Endothelial cell (in vitro differentiated cells): Measurements from ENCODE around the gene NRXN3. TPM values are rescaled to one million over a fixed set of nuclear protein-coding genes. Genes with fewer than 3 reads are reported as not detected.
A peak's percentile ranks its signal among the peaks of the same experiment; 100 is the strongest.

Experiments used
- DNase-seq: peaks from one replicate; pipeline ENCODE4 v3.0.0; 2021; ENCODE audit warnings: low spot score
- H3K27ac Mint-ChIP-seq: one replicate; pipeline ENCODE4 v1.8.0; 2021; ENCODE audit warnings: mixed read lengths, inconsistent platforms; ENCODE audit not compliant: unreplicated experiment
- H3K27me3 Mint-ChIP-seq: one replicate; pipeline ENCODE4 v1.8.0; 2021; ENCODE audit warnings: mild to moderate bottlenecking, moderate library complexity, mixed read lengths, inconsistent platforms; ENCODE audit not compliant: unreplicated experiment
- H3K36me3 Mint-ChIP-seq: one replicate; pipeline ENCODE4 v1.8.0; 2021; ENCODE audit warnings: mild to moderate bottlenecking, low read depth, mixed read lengths, inconsistent platforms; ENCODE audit not compliant: unreplicated experiment
- H3K4me1 Mint-ChIP-seq: one replicate; pipeline ENCODE4 v1.8.0; 2021; ENCODE audit warnings: mild to moderate bottlenecking, mixed read lengths, inconsistent platforms; ENCODE audit not compliant: unreplicated experiment
- H3K4me3 Mint-ChIP-seq: one replicate; pipeline ENCODE4 v1.8.0; 2021; ENCODE audit warnings: mild to moderate bottlenecking, mixed read lengths, inconsistent platforms; ENCODE audit not compliant: unreplicated experiment
- H3K9me3 Mint-ChIP-seq: one replicate; pipeline ENCODE4 v1.8.0; 2021; ENCODE audit warnings: mixed read lengths, inconsistent platforms; ENCODE audit not compliant: unreplicated experiment
- total RNA-seq: library from RNA; stranded (reverse); fragmentation: NEBNext Ultra II Directional; extraction: Animal tissue kit (Norgen Biotek cat#: 25700); gene quantifications from one replicate; pipeline ENCODE4 v1.2.1, GENCODE V29; 2021; ENCODE audit not compliant: unreplicated experiment
- TF ChIP-seq, protein P1 (sequence below): fragments of 200-600 bp; sonication (generic); IDR thresholded peaks from one replicate; pipeline ENCODE4 v1.5.0; 2021; ENCODE audit warnings: antibody characterized with exemption; ENCODE audit not compliant: unreplicated experiment

NRXN3 gene
- total RNA-seq, 1 donor from 2014 or later: 2.3 TPM

DNA sequence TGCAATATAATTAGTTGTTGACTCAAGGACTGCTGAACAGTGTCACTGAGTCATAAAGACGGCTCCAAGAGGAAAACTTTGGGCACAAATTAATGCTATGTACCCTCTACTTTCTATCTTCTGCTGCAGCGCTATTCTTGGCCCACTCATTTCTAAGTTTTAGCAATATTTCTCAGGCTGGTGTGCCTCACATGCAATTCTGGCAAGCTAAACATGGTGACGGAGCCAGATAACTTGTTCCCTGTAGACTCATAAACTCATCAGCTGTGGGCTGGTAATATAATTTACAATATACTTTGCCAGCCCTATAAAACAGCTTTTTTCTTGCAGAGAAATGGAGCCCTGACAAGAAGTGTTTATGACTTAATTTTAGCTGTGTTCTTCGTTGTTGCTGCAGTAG is 615.1 kb downstream of the NRXN3 start:
- H3K27ac Mint-ChIP-seq: no peak overlapping the region
- TF ChIP-seq, protein P1, sequence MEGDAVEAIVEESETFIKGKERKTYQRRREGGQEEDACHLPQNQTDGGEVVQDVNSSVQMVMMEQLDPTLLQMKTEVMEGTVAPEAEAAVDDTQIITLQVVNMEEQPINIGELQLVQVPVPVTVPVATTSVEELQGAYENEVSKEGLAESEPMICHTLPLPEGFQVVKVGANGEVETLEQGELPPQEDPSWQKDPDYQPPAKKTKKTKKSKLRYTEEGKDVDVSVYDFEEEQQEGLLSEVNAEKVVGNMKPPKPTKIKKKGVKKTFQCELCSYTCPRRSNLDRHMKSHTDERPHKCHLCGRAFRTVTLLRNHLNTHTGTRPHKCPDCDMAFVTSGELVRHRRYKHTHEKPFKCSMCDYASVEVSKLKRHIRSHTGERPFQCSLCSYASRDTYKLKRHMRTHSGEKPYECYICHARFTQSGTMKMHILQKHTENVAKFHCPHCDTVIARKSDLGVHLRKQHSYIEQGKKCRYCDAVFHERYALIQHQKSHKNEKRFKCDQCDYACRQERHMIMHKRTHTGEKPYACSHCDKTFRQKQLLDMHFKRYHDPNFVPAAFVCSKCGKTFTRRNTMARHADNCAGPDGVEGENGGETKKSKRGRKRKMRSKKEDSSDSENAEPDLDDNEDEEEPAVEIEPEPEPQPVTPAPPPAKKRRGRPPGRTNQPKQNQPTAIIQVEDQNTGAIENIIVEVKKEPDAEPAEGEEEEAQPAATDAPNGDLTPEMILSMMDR: no peak
- no peaks in the 10 kb centered on the region for H3K9me3 Mint-ChIP-seq

DNA sequence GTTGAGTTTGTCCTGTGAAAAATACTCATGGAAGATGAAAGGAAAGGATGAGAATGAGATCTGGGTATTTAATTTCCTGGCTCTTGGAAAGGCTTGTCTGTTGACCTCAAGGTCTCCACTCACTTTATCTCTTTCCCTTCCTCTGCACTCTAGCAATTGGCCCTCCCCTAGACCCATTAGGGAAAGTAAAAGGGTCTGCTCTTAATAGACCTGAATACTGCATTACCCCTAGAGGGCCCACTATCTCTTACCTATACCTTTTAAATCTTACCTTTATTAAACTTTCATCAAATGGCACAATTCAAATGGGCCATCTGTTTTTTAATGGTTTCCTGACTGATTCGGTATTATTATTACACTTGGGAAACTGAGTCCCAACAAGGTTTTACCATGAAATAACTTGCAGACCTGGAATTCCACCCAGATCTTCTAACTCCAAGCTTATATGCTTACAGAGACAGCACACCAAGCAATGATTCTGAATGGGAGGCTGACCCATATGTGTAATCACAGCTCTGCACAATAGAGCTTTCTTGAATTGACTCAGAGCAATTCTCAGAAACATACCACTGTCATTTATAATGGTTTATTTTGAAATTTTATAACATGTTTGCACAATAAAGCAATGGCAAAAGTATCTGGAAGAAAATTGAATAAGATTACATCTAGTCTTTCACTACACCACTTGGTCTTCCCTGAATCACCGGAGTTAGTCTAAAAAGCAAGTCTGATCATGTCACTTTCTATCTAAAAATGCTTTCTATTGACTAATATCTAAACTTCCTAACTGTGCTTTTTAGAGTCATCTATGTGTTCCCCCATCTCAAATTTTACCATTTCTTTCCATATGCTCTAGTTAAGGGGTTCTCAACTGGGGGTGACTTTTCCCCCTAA is 618.5 kb downstream of the NRXN3 start:
- Mint-ChIP-seq H3K4me1 (peaks cover 5% of the 10 kb centered on the region), H3K27me3 (peaks cover 1% of the 10 kb centered on the region), H3K36me3 (no peaks in the 10 kb centered on the region), H3K27ac (no peak overlapping the region), H3K4me3 (no peak overlapping the region), H3K9me3 (no peaks in the 10 kb centered on the region)
- TF ChIP-seq, protein P1: no peak
- DNase-seq: no peak

More for the DNA sequence above, 615.1 kb downstream of the NRXN3 start:
- DNase-seq: no peak
- Mint-ChIP-seq H3K27me3 (no peaks in the 10 kb centered on the region), H3K4me1 (peaks cover under 1% of the 10 kb centered on the region), H3K36me3 (no peaks in the 10 kb centered on the region), H3K4me3 (no peak overlapping the region)

DNA sequence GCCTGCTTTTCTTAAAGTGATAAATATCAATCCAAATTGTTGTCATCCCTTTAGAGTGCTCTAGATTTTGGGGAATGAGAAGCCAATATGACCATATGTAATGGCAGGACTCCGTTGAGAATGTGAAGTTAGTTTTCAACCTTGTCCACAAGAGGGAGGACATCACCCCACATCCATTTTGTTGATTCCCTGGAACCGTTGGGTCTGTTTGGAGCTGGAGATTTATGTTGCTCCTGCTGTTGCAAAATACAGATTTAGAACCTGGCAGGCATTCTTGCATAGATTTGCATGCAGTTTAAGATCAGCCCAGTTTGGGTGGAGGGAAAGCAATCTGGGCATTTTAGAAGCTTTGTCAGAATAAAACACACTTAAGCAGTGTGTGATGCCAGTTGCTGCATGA is 620.1 kb downstream of the NRXN3 start:
- TF ChIP-seq, protein P1: peak; percentile 55
- no peaks in the 10 kb centered on the region for H3K36me3 Mint-ChIP-seq
- peaks cover 5% of the 10 kb centered on the region for H3K4me1 Mint-ChIP-seq

DNA sequence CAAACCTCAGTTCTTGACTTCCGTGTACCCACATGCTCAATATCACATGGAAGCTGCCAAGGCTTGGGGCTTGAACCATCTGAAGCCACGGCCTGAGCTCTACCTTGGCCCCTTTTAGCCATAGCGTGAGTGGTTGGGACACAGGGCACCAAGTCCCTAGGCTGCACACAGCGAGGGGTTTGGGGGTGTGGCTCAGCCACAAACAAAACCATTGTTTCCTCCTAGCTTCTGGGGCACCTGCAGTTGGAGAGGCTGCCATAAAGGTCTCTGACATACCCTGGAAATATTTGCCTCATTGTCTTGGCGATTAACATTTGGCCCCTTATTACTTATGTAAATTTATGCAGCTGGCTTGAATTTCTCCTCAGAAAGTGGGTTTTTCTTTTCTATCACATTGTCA is 628.6 kb downstream of the NRXN3 start:
- H3K4me3 Mint-ChIP-seq: no peak overlapping the region
- DNase-seq: no peak
- TF ChIP-seq, protein P1: no peak
- no peaks in the 10 kb centered on the region for H3K27me3 Mint-ChIP-seq
- H3K27ac Mint-ChIP-seq: no peak overlapping the region
- H3K9me3 Mint-ChIP-seq: no peaks in the 10 kb centered on the region
- H3K36me3 Mint-ChIP-seq: no peaks in the 10 kb centered on the region
- no peaks in the 10 kb centered on the region for H3K4me1 Mint-ChIP-seq

More for the DNA sequence above, 620.1 kb downstream of the NRXN3 start:
- H3K9me3 Mint-ChIP-seq: no peaks in the 10 kb centered on the region
- peaks cover 1% of the 10 kb centered on the region for H3K27me3 Mint-ChIP-seq
- no peak overlapping the region for H3K27ac Mint-ChIP-seq
- peak; percentile 16 for DNase-seq
- no peak overlapping the region for H3K4me3 Mint-ChIP-seq

DNA sequence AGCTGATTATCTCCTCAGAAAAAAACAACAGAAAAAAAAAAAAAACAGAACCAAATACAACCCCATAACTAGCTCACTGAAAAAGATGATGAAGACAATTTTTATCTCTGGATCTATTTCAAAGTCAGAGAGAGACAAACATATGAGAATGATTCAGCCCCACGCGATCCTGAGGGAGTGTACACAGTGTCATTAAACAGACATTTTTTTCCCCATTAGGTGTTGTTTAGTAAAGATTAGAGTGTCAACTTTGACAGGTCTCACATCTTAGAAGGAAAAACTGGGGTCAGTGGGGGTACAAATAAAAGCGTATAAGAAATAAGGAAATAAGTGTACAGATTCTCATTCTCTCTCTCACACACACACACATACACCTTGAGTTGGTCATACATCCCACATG is 635.4 kb downstream of the NRXN3 start:
- H3K36me3 Mint-ChIP-seq: no peaks in the 10 kb centered on the region
- H3K9me3 Mint-ChIP-seq: no peaks in the 10 kb centered on the region
- H3K4me1 Mint-ChIP-seq: no peaks in the 10 kb centered on the region
- no peaks in the 10 kb centered on the region for H3K27me3 Mint-ChIP-seq
- no peak overlapping the region for H3K4me3 Mint-ChIP-seq
- TF ChIP-seq, protein P1: no peak
- no peak overlapping the region for H3K27ac Mint-ChIP-seq
- DNase-seq: no peak
